Activated naive CD4-positive, alpha-beta T cell treated with anti-CD3 and anti-CD28 coated beads, Interleukin-2, amount 10 ng/mL, durations not matched to agents 7 days and 5 days (primary cell): ENCODE data around the gene OR52D1.

Experiments used
- CTCF ChIA-PET: fragments of 350-600 bp; sonication (Branson Sonifier 250); formaldehyde crosslinking; loops from one replicate; lab custom pipeline; 2021; ENCODE audit warnings: antibody characterized with exemption; lab: Charles Lee
- DNase-seq: peaks from one replicate; pipeline ENCODE4 v3.0.0-alpha.2; 2020
- H3K27ac Mint-ChIP-seq: one replicate; pipeline ENCODE4 v1.8.0; 2021; ENCODE audit warnings: mild to moderate bottlenecking, moderate library complexity, mixed read lengths
- H3K27me3 Mint-ChIP-seq: one replicate; pipeline ENCODE4 v1.8.0; 2021; ENCODE audit warnings: mild to moderate bottlenecking, mixed read lengths
- H3K36me3 Mint-ChIP-seq: one replicate; pipeline ENCODE4 v1.8.0; 2021; ENCODE audit warnings: mixed read lengths
- H3K4me1 Mint-ChIP-seq: one replicate; pipeline ENCODE4 v1.8.0; 2021; ENCODE audit warnings: mixed read lengths
- H3K4me3 Mint-ChIP-seq: one replicate; pipeline ENCODE4 v1.8.0; 2021; ENCODE audit warnings: mild to moderate bottlenecking, moderate library complexity, mixed read lengths
- H3K9me3 Mint-ChIP-seq: one replicate; pipeline ENCODE4 v1.8.0; 2021; ENCODE audit warnings: mixed read lengths

OR52D1 gene

GRCh38 chr11:5531053-5531831 is 42.8 kb downstream of the OR52D1 start:
- Mint-ChIP-seq H3K4me1 (no peaks in the 10 kb centered on the region), H3K9me3 (no peaks in the 10 kb centered on the region), H3K27ac (no peak overlapping the region), H3K4me3 (no peak overlapping the region), H3K36me3 (no peaks in the 10 kb centered on the region), H3K27me3 (peaks cover 4% of the 10 kb centered on the region)
- CTCF ChIA-PET = no interaction called here
- DNase-seq = no peak

GRCh38 chr11:5534046-5534445 is 45.6 kb downstream of the OR52D1 start:
- H3K9me3 Mint-ChIP-seq = no peaks in the 10 kb centered on the region
- no peaks in the 10 kb centered on the region for H3K4me1 Mint-ChIP-seq
- no peak overlapping the region for H3K27ac Mint-ChIP-seq
- CTCF ChIA-PET = no interaction called here
- no peak overlapping the region for H3K4me3 Mint-ChIP-seq
- H3K27me3 Mint-ChIP-seq = peaks cover 4% of the 10 kb centered on the region
- no peak for DNase-seq
- H3K36me3 Mint-ChIP-seq = no peaks in the 10 kb centered on the region

- no peaks in the 10 kb centered on the region for H3K36me3 Mint-ChIP-seq
- H3K4me1 Mint-ChIP-seq = no peaks in the 10 kb centered on the region
- no peaks in the 10 kb centered on the region for H3K27me3 Mint-ChIP-seq
- no peak overlapping the region for H3K27ac Mint-ChIP-seq
- DNase-seq = no peak
- H3K4me3 Mint-ChIP-seq = no peak overlapping the region
- H3K9me3 Mint-ChIP-seq = no peaks in the 10 kb centered on the region
- CTCF ChIA-PET = no interaction called here
These were observed 48.0 kb downstream of the OR52D1 start for GRCh38 chr11:5536482-5536881.
